Osteoblast (primary cell): ENCODE data around the gene IGFBP4. TPM values are rescaled to one million over a fixed set of nuclear protein-coding genes. Genes with fewer than 3 reads are reported as not detected.

Experiments used
- DNase-seq: peaks from one replicate; pipeline ENCODE4 v3.0.0; 2011; ENCODE audit warnings: low spot score, mixed read lengths; ENCODE audit not compliant: insufficient read length; ENCODE audit errors: missing footprints
- H2AFZ ChIP-seq: 2 replicates; pipeline ENCODE4 v1.6.0; 2011; ENCODE audit warnings: mild to moderate bottlenecking, low read length
- H3K27ac ChIP-seq: 2 replicates; pipeline ENCODE4 v1.5.1; 2011; ENCODE audit warnings: mild to moderate bottlenecking, low read depth, low read length, moderate library complexity
- H3K27me3 ChIP-seq: 2 replicates; pipeline ENCODE4 v1.6.0; 2012; ENCODE audit warnings: mild to moderate bottlenecking, control low read depth, inconsistent platforms, low read length, moderate library complexity; ENCODE audit not compliant: insufficient read depth
- H3K36me3 ChIP-seq: 2 replicates; pipeline ENCODE4 v1.5.1; 2011; ENCODE audit warnings: mild to moderate bottlenecking, low read length, control low read depth, moderate library complexity; ENCODE audit not compliant: insufficient read depth
- H3K4me1 ChIP-seq: 2 replicates; pipeline ENCODE4 v1.5.1; 2011; ENCODE audit warnings: mild to moderate bottlenecking, low read length, control low read depth, moderate library complexity; ENCODE audit not compliant: insufficient read depth
- H3K4me2 ChIP-seq: 2 replicates; pipeline ENCODE4 v1.6.0; 2011; ENCODE audit warnings: mild to moderate bottlenecking, low read length; ENCODE audit not compliant: insufficient read depth
- H3K4me3 ChIP-seq: fragments of 200-600 bp; sonication (generic); 3 replicates; pipeline ENCODE4 v1.5.1; 2012; ENCODE audit warnings: mild to moderate bottlenecking, low read length, inconsistent platforms; ENCODE audit not compliant: insufficient read depth
- H3K79me2 ChIP-seq: 2 replicates; pipeline ENCODE4 v1.6.0; 2012; ENCODE audit warnings: mild to moderate bottlenecking, low read length, control low read depth, inconsistent platforms; ENCODE audit not compliant: insufficient read depth
- H3K9me3 ChIP-seq: 2 replicates; pipeline ENCODE4 v1.5.1; 2011; ENCODE audit warnings: low read depth, low read length, control low read depth
- H4K20me1 ChIP-seq: 2 replicates; pipeline ENCODE4 v1.6.0; 2012; ENCODE audit warnings: mild to moderate bottlenecking, low read length, control low read depth; ENCODE audit not compliant: insufficient read depth
- total RNA-seq: library from RNA; depleted of rRNA; stranded (reverse); fragments of >200 nt; gene quantifications from 2 replicates; pipeline ENCODE4 v1.2.3, GENCODE V29; 2012
- TF ChIP-seq, protein P1 (sequence below): IDR thresholded peaks from 2 replicates; pipeline ENCODE4 v1.5.1; 2011; ENCODE audit warnings: mild to moderate bottlenecking, low read depth, low read length, moderate library complexity; ENCODE audit errors: extremely low read depth

The IGFBP4 gene
- total RNA-seq, 1 donor, result 666 TPM

DNA sequence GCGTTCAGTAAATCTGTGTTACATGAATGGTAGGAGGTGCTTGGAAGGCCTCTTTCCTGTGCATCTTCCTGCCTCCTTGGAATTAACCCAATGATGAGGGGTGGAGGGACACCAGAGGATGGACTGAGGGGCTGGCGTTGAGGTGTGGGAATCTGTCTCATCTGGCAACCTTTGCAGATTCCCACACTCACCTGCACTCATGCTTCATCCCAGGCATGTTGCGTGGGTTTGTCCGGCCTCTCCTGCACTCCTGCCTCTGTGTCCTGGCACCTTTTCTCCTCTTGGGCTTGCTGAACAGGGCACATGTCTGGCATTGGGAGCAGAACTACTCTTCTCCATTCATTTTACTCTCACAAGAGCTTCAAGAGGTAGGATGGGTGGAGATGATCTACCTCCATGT, 3.1 kb upstream of the IGFBP4 start:
- no peak overlapping the region for H3K4me3 ChIP-seq
- H2AFZ ChIP-seq, result no peak overlapping the region
- H3K36me3 ChIP-seq, result peaks cover 12% of the 10 kb centered on the region
- peaks cover 7% of the 10 kb centered on the region for H3K4me1 ChIP-seq
- no peak overlapping the region for H3K27ac ChIP-seq
- peaks cover 14% of the 10 kb centered on the region for H4K20me1 ChIP-seq
- no peaks in the 10 kb centered on the region for H3K27me3 ChIP-seq
- no peaks in the 10 kb centered on the region for H3K9me3 ChIP-seq
- H3K4me2 ChIP-seq, result no peak overlapping the region
- TF ChIP-seq, protein P1, sequence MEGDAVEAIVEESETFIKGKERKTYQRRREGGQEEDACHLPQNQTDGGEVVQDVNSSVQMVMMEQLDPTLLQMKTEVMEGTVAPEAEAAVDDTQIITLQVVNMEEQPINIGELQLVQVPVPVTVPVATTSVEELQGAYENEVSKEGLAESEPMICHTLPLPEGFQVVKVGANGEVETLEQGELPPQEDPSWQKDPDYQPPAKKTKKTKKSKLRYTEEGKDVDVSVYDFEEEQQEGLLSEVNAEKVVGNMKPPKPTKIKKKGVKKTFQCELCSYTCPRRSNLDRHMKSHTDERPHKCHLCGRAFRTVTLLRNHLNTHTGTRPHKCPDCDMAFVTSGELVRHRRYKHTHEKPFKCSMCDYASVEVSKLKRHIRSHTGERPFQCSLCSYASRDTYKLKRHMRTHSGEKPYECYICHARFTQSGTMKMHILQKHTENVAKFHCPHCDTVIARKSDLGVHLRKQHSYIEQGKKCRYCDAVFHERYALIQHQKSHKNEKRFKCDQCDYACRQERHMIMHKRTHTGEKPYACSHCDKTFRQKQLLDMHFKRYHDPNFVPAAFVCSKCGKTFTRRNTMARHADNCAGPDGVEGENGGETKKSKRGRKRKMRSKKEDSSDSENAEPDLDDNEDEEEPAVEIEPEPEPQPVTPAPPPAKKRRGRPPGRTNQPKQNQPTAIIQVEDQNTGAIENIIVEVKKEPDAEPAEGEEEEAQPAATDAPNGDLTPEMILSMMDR, result no peak
- no peak for DNase-seq
- H3K79me2 ChIP-seq, result peaks cover 21% of the 10 kb centered on the region

DNA sequence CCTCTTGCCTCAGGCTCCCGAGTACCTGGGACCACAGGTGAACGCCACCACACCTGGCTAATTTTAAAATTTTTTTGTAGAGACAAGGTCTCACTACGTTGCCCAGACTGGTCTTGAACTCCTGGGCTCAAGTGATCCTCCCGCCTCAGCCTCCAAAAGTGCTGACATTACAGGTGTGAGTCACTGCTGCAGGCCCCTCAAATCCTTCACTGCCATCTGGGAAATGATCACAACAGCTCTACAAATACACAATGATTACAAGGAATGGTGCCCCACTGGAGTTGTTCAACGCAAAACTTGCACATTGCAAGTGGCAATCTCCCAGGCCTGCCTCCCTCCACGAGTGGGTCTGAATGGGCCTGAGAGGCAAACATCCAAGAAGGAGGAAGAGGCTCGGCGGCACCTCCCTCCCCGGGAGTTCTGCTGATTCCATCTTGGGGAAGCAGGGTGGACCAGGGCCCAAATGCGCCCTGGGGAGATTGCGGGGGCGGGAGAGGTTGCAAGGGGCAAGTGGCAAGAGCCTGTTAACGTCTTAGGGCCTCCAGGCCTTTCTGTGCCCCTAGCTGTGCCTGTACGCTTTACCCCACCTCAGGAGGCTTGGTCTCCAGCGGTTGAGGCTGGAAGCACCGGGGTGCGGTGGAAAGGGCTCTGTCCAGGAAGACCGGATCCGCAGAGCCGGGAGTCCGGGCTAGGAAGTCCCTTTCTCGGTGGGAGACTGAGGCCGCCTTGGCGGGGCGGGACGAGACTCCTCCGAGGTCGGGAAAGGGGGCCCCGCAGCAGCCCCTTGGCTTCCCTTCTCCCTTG, 656 bp upstream of the IGFBP4 start:
- Histone ChIP-seq H4K20me1 (peaks cover 37% of the 10 kb centered on the region), H3K27me3 (no peaks in the 10 kb centered on the region), H2AFZ (peak overlapping the region; percentile 80), H3K27ac (peak overlapping the region; percentile 83), H3K79me2 (peaks cover 46% of the 10 kb centered on the region), H3K4me3 (peak overlapping the region; percentile 92), H3K4me2 (peak overlapping the region; percentile 81), H3K4me1 (peaks cover 28% of the 10 kb centered on the region), H3K36me3 (peaks cover 36% of the 10 kb centered on the region), H3K9me3 (no peaks in the 10 kb centered on the region)
- peak; percentile 88 for DNase-seq
- TF ChIP-seq, protein P1, result no peak

DNA sequence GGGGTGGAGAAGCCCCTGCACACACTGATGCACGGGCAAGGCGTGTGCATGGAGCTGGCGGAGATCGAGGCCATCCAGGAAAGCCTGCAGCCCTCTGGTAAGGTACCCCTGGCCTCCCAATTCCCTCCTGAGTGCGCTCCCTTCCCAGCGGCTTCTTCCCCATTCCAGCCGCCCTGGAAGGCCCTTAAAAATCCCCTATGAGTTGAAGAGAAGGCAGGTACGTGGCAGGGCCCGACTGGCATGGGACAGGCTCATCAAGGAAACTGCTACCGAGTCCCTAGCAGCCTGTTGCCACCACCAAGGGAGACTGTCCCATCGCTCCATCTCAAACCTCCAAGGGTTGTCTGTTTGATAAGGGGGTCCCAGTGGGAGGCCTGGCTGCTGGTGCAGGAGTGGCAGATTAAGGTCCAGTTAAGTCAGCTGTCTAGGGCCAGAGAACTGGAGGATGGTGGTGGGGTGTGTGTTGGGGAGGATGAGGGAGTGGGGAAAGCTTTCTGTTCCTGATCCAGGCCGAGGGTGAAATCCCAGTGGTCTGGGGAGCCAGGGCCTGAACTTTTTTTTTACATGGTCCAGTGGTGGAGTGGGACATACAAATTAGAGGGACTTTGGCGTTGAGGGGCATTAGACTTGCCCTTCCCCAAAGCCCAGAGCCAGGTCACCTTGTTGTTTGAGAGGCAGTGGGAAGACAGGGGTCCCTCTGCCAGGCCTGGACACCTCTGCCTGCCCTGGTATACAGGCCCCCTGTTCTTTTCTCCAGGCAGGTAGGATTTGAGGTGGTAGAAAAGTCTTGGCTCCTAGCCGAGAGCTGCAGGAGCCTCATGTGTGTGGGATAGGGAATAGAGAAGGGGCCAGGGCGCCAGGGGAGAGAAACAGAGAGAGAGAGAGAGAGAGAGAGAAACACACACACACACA, 994 bp downstream of the IGFBP4 start:
- H3K9me3 ChIP-seq, result no peaks in the 10 kb centered on the region
- peak; percentile 60 for DNase-seq
- TF ChIP-seq, protein P1, result no peak
- H3K4me1 ChIP-seq, result peaks cover 45% of the 10 kb centered on the region
- H3K4me2 ChIP-seq, result peak overlapping the region; percentile 74
- H3K27ac ChIP-seq, result peak overlapping the region; percentile 75
- peaks cover 53% of the 10 kb centered on the region for H4K20me1 ChIP-seq
- H3K79me2 ChIP-seq, result peaks cover 62% of the 10 kb centered on the region
- H3K36me3 ChIP-seq, result peaks cover 50% of the 10 kb centered on the region
- no peaks in the 10 kb centered on the region for H3K27me3 ChIP-seq
- peak overlapping the region; percentile 92 for H3K4me3 ChIP-seq
- H2AFZ ChIP-seq, result no peak overlapping the region
